ENCODE data around the gene NRP1. TPM values are rescaled to one million over a fixed set of nuclear protein-coding genes. Genes with fewer than 3 reads are reported as not detected.

Gene NRP1
- total and polyA plus RNA-seq, 2 of the 8 experiments (the other 6 are each of a cell fraction or from before 2014, with no cell fraction given), result 1.2 to 2.1 TPM

- no peak for FAIRE-seq
- Histone ChIP-seq H3K9me3 (ENCODE audit: insufficient read depth in 2 of 2, low read depth in 1 of 2, low read length in 1 of 2) (peaks cover 0 to 5% of the 10 kb centered on the region in 2 experiments; a peak in 1 of 4 replicates), H3K4me1 (replicated peaks in 1 of 4; ENCODE audit: control insufficient read depth in 3 of 4, insufficient read depth in 4 of 4, low read length in 3 of 4) (no peaks in the 10 kb centered on the region), H3K4me3 (ENCODE audit: extremely low read depth in 1 of 4, insufficient read depth in 2 of 4, low read depth in 3 of 4, low read length in 4 of 4) (no peak overlapping the region), H3K4me2 (ENCODE audit: insufficient read depth in 1 of 2, low read depth in 2 of 2, low read length in 2 of 2) (no peak overlapping the region), H3K4ac (replicated peaks; ENCODE audit: insufficient read length, low read depth, low read length) (no peak overlapping the region), H3K79me1 (ENCODE audit: low read depth, low read length) (no peaks in the 10 kb centered on the region), H4K91ac (replicated peaks; ENCODE audit: insufficient read length, low read length) (no peak overlapping the region), H2BK12ac (ENCODE audit: low read depth, low read length) (no peak overlapping the region), H3K18ac (ENCODE audit: extremely low read depth, low read length) (no peak overlapping the region), H4K8ac (ENCODE audit: extremely low read depth, insufficient read depth, low read length) (no peak overlapping the region), H2AK5ac (ENCODE audit: low read depth, low read length) (no peak overlapping the region), H2BK20ac (ENCODE audit: low read length) (no peak overlapping the region), H3K56ac (replicated peaks; ENCODE audit: insufficient read length, low read depth, low read length) (no peak overlapping the region), H3K9ac (replicated peaks in 1 of 4; ENCODE audit: extremely low read depth in 1 of 4, low read depth in 3 of 4, low read length in 3 of 4) (no peak overlapping the region), H3K27me3 (replicated peaks in 1 of 4; ENCODE audit: control insufficient read depth in 3 of 4, extremely low read depth in 1 of 4, insufficient read depth in 3 of 4, low read length in 3 of 4) (no peaks in the 10 kb centered on the region), H3K23ac (ENCODE audit: insufficient read length) (no peak overlapping the region), H2BK120ac (replicated peaks; ENCODE audit: low read depth, low read length) (no peak overlapping the region), H2BK15ac (ENCODE audit: low read length) (no peak overlapping the region), H3K79me2 (ENCODE audit: control insufficient read depth in 1 of 2, insufficient read depth in 2 of 2, low read length in 2 of 2) (no peaks in the 10 kb centered on the region), H3K27ac (ENCODE audit: low read depth, low read length) (no peak overlapping the region), H3K14ac (ENCODE audit: insufficient read length) (no peak overlapping the region), H4K5ac (ENCODE audit: insufficient read length, low read depth, low read length) (no peak overlapping the region), H2AFZ (ENCODE audit: low read length) (no peak overlapping the region), H2BK5ac (ENCODE audit: low read depth, low read length) (no peak overlapping the region), H3K36me3 (ENCODE audit: control insufficient read depth in 2 of 4, insufficient read depth in 4 of 4, low read length in 3 of 4) (no peaks in the 10 kb centered on the region; a peak in 1 of 8 replicates), H3K23me2 (ENCODE audit: low read depth, low read length) (no peaks in the 10 kb centered on the region), H4K20me1 (replicated peaks in 1 of 2; ENCODE audit: control insufficient read depth in 1 of 2, insufficient read depth in 2 of 2, low read length in 2 of 2) (no peaks in the 10 kb centered on the region)
- ChIA-PET CTCF (ENCODE audit: partially characterized antibody) (interaction anchor here (0.8 to 1.3 kb wide), 2 partner anchors 9 to 215 kb away, joined by 3 read pairs; no protein-coding TSS in a partner anchor), POLR2A (ENCODE audit: partially characterized antibody) (no interaction called here)
- no peak for TF ChIP-seq GTF2F1 (IDR thresholded peaks at IDR 0.05; ENCODE audit: borderline replicate concordance, low read depth, low read length)
- no peak for TF ChIP-seq ASH2L (IDR thresholded peaks at IDR 0.05; ENCODE audit: low read length)
- TF ChIP-seq BRCA1 (IDR thresholded peaks at IDR 0.05; ENCODE audit: low read depth, low read length), result no peak
- no peak for TF ChIP-seq RNF2 (IDR thresholded peaks at IDR 0.05; ENCODE audit: borderline replicate concordance, low read depth, low read length, missing control alignments, poor library complexity, severe bottlenecking)
- WGBS, 2 experiments (ENCODE audit: extremely low coverage in 1 of 2, insufficient coverage in 1 of 2, insufficient read length in 1 of 2, insufficient replicate concordance in 2 of 2, low coverage in 1 of 2, low lambda C conversion rate in 2 of 2, missing lambda C conversion rate in 1 of 2), result 89% methylated on average over 6 of the region's 6 CpGs; no CpG with 5 or more reads in 1 of the 2 experiments
- DNase-seq (ENCODE audit: low read depth in 1 of 2, low spot score in 2 of 2), result no peak
These were observed 13.0 kb downstream of the NRP1 start for GRCh38 chr10:33321516-33321915.
